GM13977 (cell line): ENCODE measurements around the gene PYDC1.

Experiments used
- DNase-seq: peaks from one replicate; pipeline ENCODE4 v3.0.0; 2012; ENCODE audit warnings: low spot score
- CTCF ChIP-seq: IDR thresholded peaks from 2 replicates; pipeline ENCODE4 v1.5.1; 2012; ENCODE audit warnings: mild to moderate bottlenecking, control low read depth; ENCODE audit not compliant: insufficient read depth; ENCODE audit errors: extremely low read depth, missing control alignments
- in situ Hi-C: fragments of 300-500 bp; cut with MboI; formaldehyde crosslinking; loops from one replicate; pipeline ENCODE4 v1.12.0; 2022; ENCODE audit warnings: low sequenced_read_pairs, low pct_unique_long_range_greater_than_20kb, mixed read lengths, inconsistent platforms; ENCODE audit not compliant: unreplicated experiment

PYDC1 gene

GRCh38 chr16:31184888-31185287, 32.0 kb downstream of the PYDC1 start:
- no peak for TF ChIP-seq CTCF
- in situ Hi-C loops: no loop called here
- DNase-seq: no peak

GRCh38 chr16:31183432-31184428, 33.2 kb downstream of the PYDC1 start:
- DNase-seq: no peak
- in situ Hi-C loops: no loop called here
- no peak for TF ChIP-seq CTCF

GRCh38 chr16:31182391-31182790, 34.5 kb downstream of the PYDC1 start:
- no peak for DNase-seq
- in situ Hi-C loops: no loop called here
- TF ChIP-seq CTCF: no peak

- DNase-seq: no peak
- in situ Hi-C loops: no loop called here
Measured at GRCh38 chr16:31181102-31181830, 35.7 kb downstream of the PYDC1 start.

GRCh38 chr16:31179747-31180459, 37.0 kb downstream of the PYDC1 start, which contains the start of gene FUS:
Gene FUS, plus strand, starts transcription at chr16:31180139. Its CDS starts 76 bp downstream, at chr16:31180215.
- no peak for TF ChIP-seq CTCF
- in situ Hi-C loops: no loop called here
- peak; percentile 96 for DNase-seq

More at GRCh38 chr16:31181102-31181830, 35.7 kb downstream of the PYDC1 start:
- no peak for TF ChIP-seq CTCF

GRCh38 chr16:31179219-31179746, 37.7 kb downstream of the PYDC1 start:
- TF ChIP-seq CTCF: no peak
- in situ Hi-C loops: no loop called here
- DNase-seq: no peak
